HUDEP-2 (cell line): ENCODE data around the gene TRIM63.

Source experiments
- DNase-seq, 76 experiments: peaks; one replicate each; lab custom pipeline; 2025; ENCODE audit not compliant: unreplicated experiment in 76 of 76; lab: John Stamatoyannopoulos, UW

Gene TRIM63

DNA sequence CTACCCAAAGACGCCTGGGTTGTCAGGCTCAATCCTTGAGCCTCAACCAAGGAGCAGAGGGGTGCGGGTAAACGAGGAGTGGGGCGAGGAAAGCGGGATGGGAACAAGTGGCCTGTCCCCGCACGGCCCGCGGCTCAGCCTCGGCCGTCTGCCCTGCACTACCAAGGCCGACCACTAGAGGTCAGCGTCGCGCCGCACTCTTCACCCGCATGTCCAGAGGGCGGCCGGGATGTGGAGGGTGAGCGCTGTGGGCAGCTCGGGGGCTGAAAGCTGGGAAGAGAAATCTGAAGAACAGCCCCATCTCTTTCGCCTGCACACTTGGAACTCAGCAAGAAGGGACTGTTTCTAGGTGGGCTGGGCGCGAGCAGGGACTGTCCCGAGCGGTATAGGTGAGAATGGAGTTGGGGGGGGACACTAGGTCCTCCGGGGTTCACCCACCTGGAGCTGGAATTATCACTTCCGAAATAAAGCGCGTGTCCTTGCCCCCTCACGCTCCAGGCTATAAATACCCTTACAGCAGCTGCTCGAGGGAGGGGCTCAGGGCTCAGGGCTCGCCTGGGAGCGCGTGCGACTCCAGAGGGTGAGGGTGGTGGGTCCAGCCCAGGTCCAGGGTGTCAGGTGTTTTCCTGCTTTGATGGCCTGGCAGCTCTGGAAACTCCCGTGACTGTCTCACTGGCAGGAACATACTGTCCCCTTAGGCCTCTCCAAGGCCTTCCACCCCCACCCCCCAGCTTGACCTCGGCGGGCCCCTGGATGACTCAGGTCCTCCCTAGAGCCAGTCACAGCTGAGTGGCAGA lies 31.3 kb downstream of the TRIM63 start:
- peak in 65 of 76 experiments; percentile 7 to 90 (median 63) for DNase-seq

GRCh38 chr1:26035203-26035958 lies 32.0 kb downstream of the TRIM63 start:
- DNase-seq = peak in 74 of 76 experiments; percentile 62 to 94 (median 87)

GRCh38 chr1:26034504-26035202 lies 32.8 kb downstream of the TRIM63 start:
- no peak for DNase-seq

- no peak for DNase-seq
Measured at GRCh38 chr1:26032656-26033357, 34.6 kb downstream of the TRIM63 start.

DNA sequence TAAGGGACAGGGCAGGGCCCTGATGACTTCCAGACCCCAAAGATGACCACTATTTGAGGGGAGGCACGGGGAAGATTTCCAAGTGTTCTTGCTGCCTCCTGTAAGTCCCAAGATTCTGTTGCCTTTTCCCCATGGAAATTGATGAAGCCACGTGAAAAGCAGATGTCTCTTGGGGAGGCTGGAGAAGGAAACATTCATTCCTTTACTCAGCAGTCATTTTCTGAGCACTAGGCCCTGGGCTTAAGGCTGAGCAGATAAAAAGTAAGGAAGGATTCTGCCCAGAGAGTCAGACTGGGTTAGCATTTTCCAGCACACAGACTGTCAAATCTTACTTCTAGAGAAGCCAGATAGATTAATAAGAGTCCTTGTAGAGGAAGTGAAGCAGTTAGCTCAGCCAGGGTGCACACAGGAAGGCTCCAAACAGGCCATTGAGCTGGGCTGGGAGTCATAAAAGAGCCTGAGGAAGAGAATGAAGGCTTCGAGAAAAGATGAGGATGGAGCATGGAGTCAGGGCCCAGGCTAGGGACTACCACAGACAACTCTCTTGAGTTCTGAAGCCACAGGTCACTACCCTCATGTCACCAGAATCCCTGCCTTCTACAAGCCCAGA lies 35.7 kb downstream of the TRIM63 start:
- DNase-seq = no peak

DNA sequence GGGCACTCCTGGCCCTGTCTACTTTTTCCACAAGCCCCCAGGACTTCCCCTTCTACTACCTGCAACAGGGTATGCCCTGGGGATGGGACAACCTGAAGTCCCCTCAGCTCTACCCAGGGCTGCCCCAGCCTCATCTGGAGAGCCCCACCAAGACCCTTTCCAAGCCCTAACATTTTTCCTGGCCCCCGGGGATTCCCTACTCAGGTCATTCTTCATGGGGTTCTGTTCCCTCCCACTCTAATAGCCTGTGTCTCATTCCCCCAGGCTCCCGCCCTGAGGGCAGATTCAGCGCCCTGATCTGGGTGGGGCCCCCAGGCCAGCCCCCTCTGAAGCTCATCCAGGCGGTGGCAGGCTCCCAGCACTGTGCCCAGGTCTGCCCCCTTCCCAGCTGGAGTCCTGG lies 36.2 kb downstream of the TRIM63 start:
- no peak for DNase-seq

DNA sequence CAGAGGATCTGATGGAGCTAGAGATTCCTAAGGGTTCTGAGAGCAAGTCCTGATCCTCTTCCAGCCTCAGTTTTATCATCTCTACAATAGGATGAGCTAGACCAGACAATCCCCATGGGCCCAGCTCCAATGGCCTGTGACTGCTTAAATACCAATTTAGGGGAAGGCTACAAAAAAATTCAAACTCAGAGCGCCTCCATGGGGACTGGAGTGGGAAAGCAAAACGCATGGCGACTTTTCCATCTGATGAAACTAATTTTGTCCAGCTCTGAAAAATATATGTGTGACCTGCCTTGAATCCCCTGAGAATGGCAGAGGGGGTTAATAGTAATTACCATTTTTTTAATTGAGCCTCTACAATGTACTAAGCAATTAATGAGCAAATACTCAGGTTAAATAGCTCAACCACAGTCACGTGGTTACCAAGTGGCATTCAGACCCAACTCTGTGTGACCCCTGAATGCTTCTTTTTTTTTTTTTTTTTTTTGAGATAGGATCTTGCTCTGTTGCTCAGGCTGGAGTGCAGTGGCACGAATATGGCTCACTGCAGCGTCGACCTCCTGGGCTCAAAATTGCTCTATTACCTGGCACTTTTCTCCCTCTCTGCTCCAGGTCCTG lies 37.5 kb downstream of the TRIM63 start:
- peak in 6 of 76 experiments; percentile 5 to 28 (median 12) for DNase-seq

DNA sequence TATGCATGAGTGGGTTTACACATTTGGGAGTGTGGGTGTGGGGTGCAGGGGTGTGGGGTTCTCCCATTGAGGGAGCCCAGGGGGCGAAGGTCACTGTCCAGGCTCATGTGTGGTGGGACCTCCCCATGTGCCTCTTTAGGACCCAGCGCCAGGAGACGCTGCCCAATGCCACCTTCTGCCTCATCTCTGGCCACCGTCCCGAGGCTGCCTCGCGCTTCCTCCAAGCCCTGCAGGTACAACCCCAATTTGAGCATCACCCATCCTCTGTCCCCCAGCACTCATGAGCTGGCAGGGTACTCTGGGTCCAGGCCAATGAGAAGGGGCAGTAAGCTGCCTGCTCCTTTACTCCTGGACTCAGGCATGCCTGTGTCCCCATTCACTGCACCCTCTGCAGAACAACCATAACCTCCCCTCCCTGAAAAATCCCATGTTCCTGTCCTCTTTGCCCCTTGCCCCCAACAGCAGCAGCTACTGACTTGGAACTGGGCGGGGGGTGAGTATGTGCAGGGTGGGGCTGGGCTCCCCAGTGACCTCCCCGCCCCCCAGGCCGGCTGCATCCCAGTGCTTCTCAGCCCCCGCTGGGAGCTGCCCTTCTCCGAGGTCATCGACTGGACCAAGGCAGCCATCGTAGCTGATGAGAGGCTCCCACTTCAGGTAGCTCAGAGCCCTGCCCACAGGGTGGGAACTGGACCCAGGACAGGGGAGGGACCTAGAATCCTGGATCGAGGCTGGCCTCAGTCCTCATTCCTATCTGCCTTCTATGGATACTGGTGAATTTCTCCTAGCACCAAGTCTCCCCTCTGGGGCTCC lies 38.2 kb downstream of the TRIM63 start:
- no peak for DNase-seq

DNA sequence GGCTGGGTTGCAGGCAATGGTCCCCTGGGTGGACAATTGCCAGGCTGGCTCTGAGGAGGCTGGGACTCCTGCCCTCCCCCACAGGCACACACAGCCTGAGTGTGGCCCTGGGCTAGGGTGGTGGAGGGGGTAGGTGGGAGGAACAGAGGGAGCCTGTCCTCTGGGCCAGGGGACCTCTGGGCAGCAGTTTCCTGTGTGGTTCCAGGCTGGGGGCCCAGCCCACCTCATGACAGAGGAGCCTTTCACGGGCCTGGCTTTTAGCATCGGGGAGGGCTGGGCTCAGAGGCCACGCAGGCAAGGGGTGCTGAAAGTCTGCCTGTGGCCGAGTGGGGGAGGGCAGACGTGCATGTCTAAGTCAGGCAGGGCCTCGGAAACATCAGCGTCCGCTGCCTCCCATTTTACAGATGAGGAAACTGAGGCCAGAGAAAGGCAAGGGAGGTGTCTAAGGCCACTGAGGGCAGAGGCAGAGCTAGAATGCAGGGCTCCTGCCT lies 38.9 kb downstream of the TRIM63 start:
- DNase-seq = no peak

- peak in 16 of 76 experiments; percentile 5 to 47 (median 19) for DNase-seq
Measured at GRCh38 chr1:26027716-26028489, 39.5 kb downstream of the TRIM63 start.

- no peak for DNase-seq
Measured at GRCh38 chr1:26025517-26025916, 41.9 kb downstream of the TRIM63 start.

GRCh38 chr1:26025060-26025459 lies 42.4 kb downstream of the TRIM63 start:
- no peak for DNase-seq

DNA sequence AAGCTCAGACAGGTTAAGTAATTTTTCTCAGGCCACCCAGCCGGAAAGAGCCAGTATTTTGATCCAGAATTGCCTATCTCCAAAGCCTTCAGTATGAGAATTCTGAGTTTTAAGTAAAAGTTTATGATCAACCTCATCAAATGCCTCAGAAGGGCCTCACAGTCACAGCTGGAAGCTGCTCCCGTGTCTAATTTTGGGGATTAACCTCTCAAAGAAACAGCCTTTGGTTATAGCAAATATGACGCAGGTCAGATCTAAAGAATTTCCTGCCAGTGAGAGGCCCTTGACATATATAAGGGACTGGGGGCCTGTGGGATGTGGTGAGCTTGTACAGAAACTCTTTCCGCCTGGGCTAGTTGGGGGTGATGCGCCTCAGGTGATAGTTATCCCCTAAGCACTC lies 43.6 kb downstream of the TRIM63 start:
- DNase-seq = no peak

DNA sequence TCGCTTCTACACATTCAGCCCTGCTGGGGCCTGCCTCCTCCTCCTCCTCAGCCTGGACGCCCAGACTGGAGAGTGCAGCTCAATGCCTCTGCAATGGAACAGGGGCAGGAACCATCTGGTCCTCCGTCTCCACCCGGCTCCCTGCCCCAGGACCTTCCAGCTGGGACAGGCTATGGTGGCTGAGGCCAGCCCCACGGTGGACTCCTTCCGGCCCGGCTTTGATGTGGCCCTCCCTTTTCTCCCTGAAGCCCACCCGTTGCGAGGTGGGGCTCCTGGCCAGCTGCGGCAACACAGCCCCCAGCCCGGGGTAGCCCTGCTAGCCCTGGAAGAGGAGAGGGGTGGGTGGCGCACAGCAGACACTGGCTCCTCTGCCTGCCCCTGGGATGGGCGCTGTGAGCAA lies 44.4 kb downstream of the TRIM63 start:
- DNase-seq = no peak

DNA sequence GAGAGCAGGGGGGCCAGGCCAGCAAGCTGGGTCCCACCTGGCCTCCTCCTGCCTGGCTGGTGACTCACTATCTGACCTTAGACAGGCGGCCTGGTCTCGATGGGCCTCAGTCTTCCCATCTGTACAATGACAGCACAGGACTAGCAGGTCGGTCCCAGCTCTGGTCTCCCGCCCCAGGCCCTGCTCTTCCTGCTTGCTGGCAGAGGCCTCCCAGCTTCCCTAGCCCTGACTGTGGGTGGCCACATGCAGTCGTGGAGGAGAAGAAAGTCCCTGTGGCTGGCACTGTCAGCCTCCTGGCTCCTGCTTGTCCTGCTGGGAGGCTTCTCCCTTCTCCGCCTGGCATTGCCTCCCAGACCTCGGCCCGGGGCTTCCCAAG lies 45.0 kb downstream of the TRIM63 start:
- no peak for DNase-seq

DNA sequence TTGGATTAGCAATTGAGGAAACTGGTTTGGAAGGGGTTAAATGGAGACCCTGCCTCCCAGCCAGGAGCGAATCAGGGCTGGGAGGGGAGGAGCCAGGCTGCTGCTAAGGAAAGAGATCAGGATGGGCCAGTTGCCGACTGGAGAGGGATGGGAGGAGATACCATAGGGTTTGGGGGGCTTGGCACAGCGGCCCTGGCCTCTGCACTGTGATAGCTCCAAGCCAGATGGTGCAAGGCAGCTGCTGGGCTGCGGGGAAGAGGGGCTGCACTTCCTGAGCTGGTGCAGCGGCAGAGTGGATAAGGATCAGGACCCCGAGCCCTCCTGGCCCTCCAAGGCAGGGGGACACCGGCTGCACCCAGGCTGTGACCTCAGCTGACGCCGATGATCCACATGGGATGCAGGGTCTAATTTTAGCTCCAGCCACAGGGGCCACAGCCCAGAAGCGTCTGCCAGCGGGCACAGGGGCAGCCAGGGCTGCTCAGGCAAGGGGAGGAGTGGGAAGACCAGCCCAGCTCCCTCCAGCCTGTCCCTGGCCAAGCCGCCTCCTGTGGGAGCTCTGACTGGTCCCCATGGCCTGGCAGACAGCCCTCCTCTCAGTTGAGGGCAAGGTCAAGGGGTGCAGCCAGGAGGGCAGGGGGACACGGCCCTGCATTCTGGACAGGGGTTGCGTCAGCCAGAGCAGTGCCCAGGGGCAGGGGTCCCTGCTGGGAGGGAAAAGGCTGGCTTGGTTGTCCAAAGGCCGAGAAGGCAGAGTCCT lies 45.6 kb downstream of the TRIM63 start, which contains the start of gene EXTL1:
EXTL1 (plus strand) TSS at position 129 of the 757 bp plus-strand sequence. CDS start 872 bp downstream, outside the sequence.
- DNase-seq = no peak

GRCh38 chr1:26020941-26021646 lies 46.3 kb downstream of the TRIM63 start:
- no peak for DNase-seq
